H54 (cell line): ENCODE data around the gene DNAJA2.

Experiments used
- DNase-seq: peaks from one replicate; pipeline ENCODE4 v3.0.0; 2011; ENCODE audit warnings: low spot score, mixed read lengths; ENCODE audit not compliant: insufficient read length
- FAIRE-seq: peaks from 3 replicates; lab custom pipeline; 2011; peaks lifted over from hg19 to GRCh38; lab: Jason Lieb, UNC
- POLR2A ChIP-seq: IDR thresholded peaks from 2 replicates; pipeline ENCODE4 v1.6.1; 2011; ENCODE audit warnings: low read depth, mild to moderate bottlenecking, low read length

DNAJA2 gene

DNA sequence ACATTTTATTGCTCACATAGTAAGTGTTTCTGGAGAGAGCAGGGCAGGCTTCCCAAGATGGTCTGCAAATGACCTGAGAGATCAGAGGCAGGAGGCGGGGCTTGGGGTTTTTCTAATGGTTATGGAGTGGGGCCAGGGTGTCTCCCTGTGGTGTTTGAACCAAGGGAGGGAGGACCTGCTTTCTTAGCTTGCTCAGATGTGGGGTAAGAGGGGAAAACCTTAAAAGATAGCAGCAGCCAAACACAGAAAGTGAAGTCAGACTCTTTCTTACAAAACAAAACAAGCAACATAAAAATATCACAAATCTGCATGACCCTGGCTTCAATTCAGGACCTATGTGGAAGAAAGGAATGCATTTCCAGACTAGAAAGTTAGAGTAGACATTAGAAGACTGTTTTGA lies 22.9 kb upstream of the DNAJA2 start:
- TF ChIP-seq POLR2A: no peak
- no peak for FAIRE-seq
- DNase-seq: no peak

DNA sequence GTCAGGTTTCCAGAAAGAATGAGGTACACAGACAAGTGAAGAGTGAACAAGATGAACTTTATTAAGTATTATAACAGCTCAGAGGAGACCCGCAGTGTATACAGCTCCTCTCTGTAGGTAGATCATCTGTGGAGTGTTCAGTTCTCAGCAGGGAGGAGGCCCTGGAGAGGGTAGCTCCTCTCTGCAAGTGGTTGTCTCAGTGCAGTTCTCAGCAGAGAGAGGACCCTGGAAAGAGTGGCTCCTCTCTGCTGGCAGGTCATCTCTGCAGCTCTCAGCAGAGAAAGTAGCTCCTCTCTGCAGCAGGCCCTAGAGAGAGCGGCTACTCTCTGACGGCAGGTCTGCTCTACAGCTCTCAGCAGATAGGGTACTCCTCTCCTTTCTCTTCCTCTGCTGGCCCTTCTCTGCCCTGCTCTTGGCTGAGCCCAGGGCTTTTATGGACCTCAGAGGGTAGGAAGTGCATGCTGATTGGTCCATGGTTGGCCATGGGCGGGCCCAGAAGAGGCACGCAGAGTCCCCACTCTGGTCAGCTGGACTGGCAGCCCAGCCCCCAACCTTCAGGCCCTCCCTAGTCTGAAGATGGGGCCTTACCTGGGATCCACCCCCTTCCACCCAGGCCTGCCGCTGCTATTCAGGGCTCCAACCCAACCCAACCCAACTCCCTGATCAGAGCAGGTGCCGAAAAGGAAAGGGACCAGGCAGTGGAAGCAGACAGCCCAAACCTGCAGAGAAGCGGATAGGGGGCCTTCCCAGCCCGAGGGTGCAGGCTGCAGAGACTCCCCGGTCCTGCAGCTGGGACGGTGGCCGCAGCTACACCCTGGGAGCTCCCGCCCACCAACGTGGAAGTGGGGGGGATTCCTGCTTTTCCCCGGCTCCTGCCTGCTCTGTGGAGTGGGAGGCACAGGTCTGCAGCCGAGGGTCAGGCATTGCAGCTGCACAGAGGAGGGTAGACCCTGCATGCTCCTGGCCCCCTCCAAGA lies 18.5 kb upstream of the DNAJA2 start:
- FAIRE-seq (no peak), DNase-seq (no peak)
- no peak for TF ChIP-seq POLR2A

DNA sequence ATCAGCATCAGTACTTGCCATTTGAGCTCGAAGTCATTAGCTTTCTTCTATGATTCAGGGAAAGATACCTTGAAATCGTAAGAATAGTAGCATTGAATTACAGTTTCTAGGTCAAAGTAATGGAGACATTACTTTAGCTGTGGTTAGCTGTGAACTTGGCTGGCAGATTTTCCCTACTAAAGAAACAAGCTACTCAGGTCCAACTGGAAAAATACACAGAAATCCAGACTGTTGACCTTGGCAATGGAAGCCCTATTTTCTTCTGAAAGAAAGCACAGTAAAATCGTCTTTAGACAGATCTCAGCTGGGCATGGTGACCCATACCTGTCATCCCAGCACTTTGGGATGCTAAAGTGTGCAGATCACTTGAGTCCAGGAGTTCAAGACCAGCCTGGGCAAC lies 13.4 kb upstream of the DNAJA2 start:
- TF ChIP-seq POLR2A: no peak
- DNase-seq (no peak), FAIRE-seq (no peak)

DNA sequence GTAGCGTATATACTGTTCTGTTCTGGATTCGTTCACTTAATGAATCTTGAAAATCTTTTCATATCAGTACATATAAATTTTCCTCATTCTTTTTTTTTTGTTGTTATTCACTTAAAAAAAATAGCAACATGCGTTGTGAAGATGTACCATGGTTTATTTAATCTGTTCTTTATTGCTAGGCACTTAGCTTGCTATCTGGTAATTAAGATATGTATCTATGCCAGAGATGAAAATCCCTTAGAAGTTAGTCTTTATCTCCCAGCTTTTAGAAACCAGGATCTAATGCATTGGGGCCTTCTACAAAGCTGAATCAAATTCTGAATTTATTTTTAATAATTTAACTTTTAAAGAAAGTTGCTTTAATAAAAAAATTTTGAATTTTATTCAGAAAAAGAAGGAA lies 13.0 kb upstream of the DNAJA2 start:
- DNase-seq (no peak), FAIRE-seq (no peak)
- TF ChIP-seq POLR2A: no peak

DNA sequence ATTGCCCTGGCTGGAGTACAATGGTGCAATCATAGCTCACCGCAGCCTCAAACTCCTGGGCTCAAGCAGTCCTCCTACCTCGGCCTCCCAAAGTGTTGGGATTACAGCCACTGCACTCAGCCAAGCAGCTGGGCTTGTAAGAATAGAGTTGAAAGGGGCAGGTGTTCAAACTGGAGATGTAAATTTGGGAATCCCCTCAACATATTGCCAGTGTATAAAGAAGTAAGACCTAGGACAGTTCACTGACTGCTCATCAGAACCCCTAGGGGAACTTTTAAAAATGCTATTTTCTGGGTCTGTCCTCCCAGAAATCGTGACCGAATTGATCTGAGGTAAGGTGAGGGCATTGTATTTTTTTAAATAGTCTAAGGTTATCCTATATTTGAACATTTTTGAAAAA lies 8.9 kb upstream of the DNAJA2 start:
- FAIRE-seq: no peak
- no peak for TF ChIP-seq POLR2A

DNA sequence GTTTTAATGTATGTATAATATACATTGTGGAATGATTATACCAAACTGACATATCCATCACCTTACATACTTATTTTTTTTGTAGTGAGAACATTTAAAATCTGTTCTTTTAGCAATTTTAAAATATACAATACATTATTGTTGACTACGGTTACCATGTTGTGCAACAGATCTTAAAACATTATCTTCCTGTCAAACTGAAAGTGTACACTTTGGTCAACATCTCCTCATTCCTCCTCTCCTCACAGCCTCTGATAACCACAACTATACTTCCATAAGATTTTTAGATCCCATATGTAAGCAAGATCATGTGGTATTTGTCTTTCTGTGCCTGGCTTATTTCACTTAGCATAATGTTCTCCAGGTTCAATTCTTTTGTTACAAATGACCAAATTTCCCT lies 7.5 kb upstream of the DNAJA2 start:
- FAIRE-seq: no peak

More for the DNA sequence above, 8.9 kb upstream of the DNAJA2 start:
- DNase-seq: no peak

DNA sequence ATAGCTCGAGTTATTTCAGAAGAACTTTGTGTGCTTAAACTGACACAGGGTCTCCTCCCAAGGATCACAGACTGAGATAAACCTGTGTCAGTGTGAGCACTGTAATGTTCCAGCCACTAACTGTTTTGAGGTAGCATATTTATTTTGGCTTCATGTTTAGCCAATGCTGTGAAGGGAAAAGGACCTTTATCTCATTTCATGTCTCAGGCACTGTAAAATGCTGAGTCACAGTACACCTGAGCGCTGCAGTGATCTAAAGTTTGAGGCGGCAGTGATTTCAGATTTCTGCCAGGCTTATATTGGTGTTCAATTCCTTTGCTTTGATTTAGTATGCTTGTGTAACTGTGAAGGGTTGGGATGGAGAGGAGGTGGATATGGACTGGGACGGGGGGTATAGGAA lies 3.1 kb upstream of the DNAJA2 start:
- no peak for FAIRE-seq
- no peak for TF ChIP-seq POLR2A
- no peak for DNase-seq

More for the DNA sequence above, 7.5 kb upstream of the DNAJA2 start:
- no peak for DNase-seq
- TF ChIP-seq POLR2A: no peak

DNA sequence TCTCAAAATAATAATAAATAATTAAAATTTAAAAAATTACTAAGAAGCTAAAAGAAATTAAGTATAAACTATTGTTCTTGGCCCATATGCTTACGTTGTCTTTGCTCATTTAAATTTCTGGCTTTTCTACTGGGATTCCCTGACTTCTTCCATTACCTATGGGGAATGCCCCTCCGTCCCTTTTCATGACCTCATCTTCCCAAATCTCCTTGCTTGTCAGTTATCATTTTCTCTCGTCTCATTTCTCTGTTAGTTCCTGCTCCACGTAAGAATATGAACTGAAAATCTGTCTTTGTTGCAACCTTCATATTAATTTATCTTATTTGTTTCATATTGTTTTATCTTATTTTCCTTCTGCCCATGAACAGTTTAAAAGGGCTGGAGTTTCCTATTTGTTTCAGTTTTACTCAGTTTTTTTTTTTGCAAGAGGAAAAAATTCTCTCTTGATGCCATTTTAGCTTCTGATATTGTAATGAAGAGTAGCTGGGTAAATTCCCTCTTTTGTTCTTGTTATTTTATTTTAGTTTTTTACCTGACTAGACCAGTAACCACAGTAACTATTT lies 2.5 kb upstream of the DNAJA2 start:
- no peak for DNase-seq
- FAIRE-seq: no peak
- no peak for TF ChIP-seq POLR2A

DNA sequence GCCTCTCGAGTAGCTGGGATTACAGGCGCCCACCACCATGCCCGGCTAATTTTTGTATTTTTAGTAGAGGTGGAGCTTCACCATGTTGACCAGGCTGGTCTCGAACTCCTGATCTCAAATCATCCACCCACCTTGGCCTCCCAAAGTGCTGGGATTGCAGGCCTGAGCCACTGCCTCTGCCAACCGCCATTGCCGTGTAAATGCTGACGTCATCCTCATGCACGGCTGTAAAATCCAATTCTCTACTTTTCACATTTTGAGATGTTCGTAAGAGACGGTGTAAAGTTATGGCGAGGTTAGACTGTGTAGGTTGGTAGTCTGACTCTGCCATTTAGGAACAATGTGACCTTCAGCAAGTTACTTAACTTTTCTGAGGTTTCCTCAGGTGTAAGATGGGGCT lies 1.7 kb upstream of the DNAJA2 start:
- no peak for DNase-seq
- TF ChIP-seq POLR2A: no peak
- no peak for FAIRE-seq

DNA sequence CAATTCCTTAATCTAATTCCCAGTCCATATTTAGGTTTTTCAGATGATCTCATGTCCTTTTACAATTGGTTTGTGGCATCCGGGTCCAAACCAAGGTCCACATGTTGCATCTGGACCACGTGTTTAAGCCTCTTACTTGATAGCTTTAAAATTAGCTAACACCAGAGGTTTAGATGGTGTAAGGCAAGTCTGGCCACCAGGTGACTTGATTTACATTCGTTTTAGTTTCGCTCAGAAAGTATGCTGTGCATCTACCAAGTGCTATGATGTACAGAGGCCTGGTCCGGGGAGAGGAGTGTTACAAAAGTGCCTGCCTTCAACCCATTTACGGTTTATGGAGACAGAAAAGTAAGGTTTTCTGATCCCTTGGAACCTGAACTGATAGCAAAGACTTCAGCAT lies 878 bp upstream of the DNAJA2 start:
- FAIRE-seq (no peak), DNase-seq (no peak)
- TF ChIP-seq POLR2A: no peak

DNA sequence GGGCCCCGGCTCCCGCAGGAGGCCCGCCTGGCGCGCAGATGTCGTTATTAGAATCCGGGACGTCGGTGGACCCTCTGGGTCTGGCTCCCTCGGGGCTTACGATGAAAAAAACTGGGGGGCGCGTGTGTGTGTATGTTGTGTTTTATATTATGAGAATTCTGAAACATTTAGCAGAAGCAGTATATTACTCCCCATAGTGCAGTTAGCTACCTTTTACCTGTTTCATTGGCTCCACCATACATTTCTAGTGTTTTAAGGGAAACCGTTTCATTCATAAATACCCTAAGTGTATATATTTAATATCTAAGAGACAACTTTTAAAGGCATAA lies 486 bp upstream of the DNAJA2 start:
- no peak for DNase-seq
- no peak for TF ChIP-seq POLR2A
- FAIRE-seq: no peak

DNA sequence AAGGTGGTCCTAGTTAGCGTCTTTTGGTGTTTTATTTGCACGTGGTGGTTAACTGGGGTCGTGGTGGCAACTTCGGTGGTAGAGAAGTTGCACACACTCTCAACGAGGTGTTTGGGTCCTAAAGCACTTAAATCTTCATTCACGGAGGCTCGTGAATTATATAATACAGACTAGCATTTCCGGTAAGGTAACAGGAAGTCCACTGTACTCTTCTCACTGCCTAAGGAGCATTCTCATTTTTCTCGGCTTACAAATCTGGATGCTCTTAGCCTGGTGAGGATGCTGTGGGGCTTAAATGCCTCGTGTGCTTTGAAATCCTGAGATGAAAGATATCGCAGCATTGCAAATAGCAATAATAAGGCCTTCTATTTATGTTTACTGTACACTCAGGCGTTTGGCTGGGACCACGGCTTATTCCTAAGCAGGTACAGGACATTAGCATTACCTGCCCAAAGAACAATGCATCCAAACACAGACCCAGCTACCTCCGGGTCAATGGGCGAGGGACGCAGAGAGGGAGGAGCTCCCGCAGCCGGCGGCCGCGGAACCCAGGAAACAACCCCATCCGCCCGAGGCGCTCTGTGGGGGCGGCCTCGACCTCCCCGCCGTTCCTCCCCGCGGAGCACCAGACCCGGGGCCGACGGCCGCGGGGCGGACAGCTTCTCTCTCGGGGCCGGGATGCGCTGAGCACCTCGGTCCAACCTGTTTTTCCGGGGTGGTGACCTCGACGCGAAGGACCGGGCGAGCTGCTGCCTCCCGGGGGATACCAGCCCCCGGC lies 856 bp downstream of the DNAJA2 start:
- FAIRE-seq: no peak

DNA sequence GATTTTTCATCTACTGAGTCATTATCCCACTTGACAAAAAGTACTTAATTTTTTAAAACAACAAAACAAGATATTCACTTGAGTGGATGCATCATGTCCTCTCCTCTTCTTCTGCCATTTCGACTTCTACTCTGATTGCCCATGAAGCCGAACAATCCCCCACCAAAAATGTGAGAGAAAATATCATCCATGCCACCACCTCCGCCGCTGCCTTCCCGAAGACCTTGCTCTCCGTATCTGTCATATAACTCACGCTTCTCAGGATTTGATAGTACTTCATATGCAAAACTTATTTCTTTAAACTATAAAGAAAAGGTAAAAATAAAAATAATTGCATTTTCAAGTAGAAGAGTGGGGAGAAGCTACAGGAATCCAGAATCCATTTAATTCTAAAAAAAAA lies 2.2 kb downstream of the DNAJA2 start:
- no peak for TF ChIP-seq POLR2A
- no peak for FAIRE-seq
- DNase-seq: no peak

More for the DNA sequence above, 856 bp downstream of the DNAJA2 start:
- DNase-seq: peak; percentile 33
- TF ChIP-seq POLR2A: no peak

DNA sequence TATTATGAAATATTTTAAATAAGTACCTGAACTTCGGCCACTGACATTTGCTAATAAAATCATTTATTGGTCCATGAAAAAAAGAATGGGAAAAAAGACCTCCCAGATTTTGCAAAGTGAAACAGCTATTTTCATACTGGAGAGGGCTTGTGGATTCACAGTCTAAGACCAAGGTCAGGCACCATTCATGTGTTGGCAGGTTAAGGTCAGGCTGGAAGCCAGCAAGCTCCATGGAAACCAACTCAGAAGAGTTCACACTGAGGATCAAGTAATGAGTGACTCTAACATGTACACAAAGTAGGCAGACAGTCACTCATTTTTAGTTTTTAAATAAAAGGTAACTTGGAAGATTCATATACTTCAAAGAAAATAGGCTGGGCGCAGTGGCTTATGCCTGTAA lies 3.4 kb downstream of the DNAJA2 start:
- FAIRE-seq (no peak), DNase-seq (no peak)
- no peak for TF ChIP-seq POLR2A
